NCI-H82 treated with DMSO at 0.1 percent for 48 hours (cell line): ENCODE data around the gene SDHAF2.
A peak's percentile ranks its signal among the peaks of the same experiment; 100 is the strongest.
"Not testable (repeated sequence)": the region's sequence is repeated elsewhere in the genome, so short reads cannot be mapped to it uniquely, and the experiment has no call there.

Experiments
- DNase-seq: peaks from one replicate; lab custom pipeline; 2025; ENCODE audit not compliant: unreplicated experiment; lab: John Stamatoyannopoulos, UW

Gene SDHAF2

GRCh38 chr11:61425367-61426131 lies 4.4 kb upstream of the SDHAF2 start:
- no peak for DNase-seq

- DNase-seq = no peak
Observed at GRCh38 chr11:61429346-61429690, 606 bp upstream of the SDHAF2 start.

- not testable (repeated sequence) for DNase-seq
Observed at GRCh38 chr11:61430839-61431238, 915 bp downstream of the SDHAF2 start.

GRCh38 chr11:61437496-61437895 lies 7.6 kb downstream of the SDHAF2 start:
- DNase-seq = no peak

- no peak for DNase-seq
Observed at GRCh38 chr11:61439615-61440014, 9.7 kb downstream of the SDHAF2 start.

GRCh38 chr11:61442616-61443015 lies 12.7 kb downstream of the SDHAF2 start:
- no peak for DNase-seq

GRCh38 chr11:61445516-61445915 lies 15.6 kb downstream of the SDHAF2 start:
- DNase-seq = no peak

GRCh38 chr11:61446211-61446651 lies 16.3 kb downstream of the SDHAF2 start:
- peak; percentile 3 for DNase-seq

- no peak for DNase-seq
Observed at GRCh38 chr11:61447601-61448551, 18.0 kb downstream of the SDHAF2 start.

GRCh38 chr11:61448552-61448927 lies 18.6 kb downstream of the SDHAF2 start:
- no peak for DNase-seq

GRCh38 chr11:61452825-61453224 lies 22.9 kb downstream of the SDHAF2 start:
- DNase-seq = no peak

- no peak for DNase-seq
Observed at GRCh38 chr11:61453695-61454094, 23.8 kb downstream of the SDHAF2 start.

- DNase-seq = no peak
Observed at GRCh38 chr11:61454520-61454919, 24.6 kb downstream of the SDHAF2 start.

- DNase-seq = no peak
Observed at GRCh38 chr11:61460474-61460881, 30.6 kb downstream of the SDHAF2 start.

GRCh38 chr11:61460986-61461385 lies 31.1 kb downstream of the SDHAF2 start:
- DNase-seq = no peak

- not testable (repeated sequence) for DNase-seq
Observed at GRCh38 chr11:61467602-61468001, 37.7 kb downstream of the SDHAF2 start.

GRCh38 chr11:61468002-61468401 lies 38.1 kb downstream of the SDHAF2 start:
- no peak for DNase-seq

GRCh38 chr11:61472282-61472681 lies 42.4 kb downstream of the SDHAF2 start:
- DNase-seq = no peak

GRCh38 chr11:61472868-61473267 lies 42.9 kb downstream of the SDHAF2 start:
- no peak for DNase-seq

GRCh38 chr11:61473370-61474012 lies 43.6 kb downstream of the SDHAF2 start:
- DNase-seq = no peak

GRCh38 chr11:61474013-61474643 lies 44.2 kb downstream of the SDHAF2 start:
- no peak for DNase-seq
